NT2/D1 (cell line): ENCODE data around the gene CTSC.

Experiments used
- DNase-seq: peaks from one replicate; pipeline ENCODE4 v3.0.0-alpha.2; 2011; ENCODE audit warnings: low read depth, low spot score
- H3K27me3 ChIP-seq: 2 replicates; pipeline ENCODE4 v1.6.0; 2011; ENCODE audit warnings: mild to moderate bottlenecking; ENCODE audit not compliant: insufficient read length, insufficient read depth
- H3K36me3 ChIP-seq: 2 replicates; pipeline ENCODE4 v1.6.1; 2011; ENCODE audit warnings: mild to moderate bottlenecking, low read length, mixed read lengths; ENCODE audit not compliant: insufficient read depth, insufficient read length
- H3K4me1 ChIP-seq: 2 replicates; pipeline ENCODE4 v1.5.1; 2011; ENCODE audit not compliant: insufficient read depth, insufficient read length
- H3K4me3 ChIP-seq: 2 replicates; pipeline ENCODE4 v1.5.1; 2011; ENCODE audit warnings: low read depth; ENCODE audit not compliant: insufficient read length
- H3K9ac ChIP-seq: 2 replicates; pipeline ENCODE4 v1.6.0; 2011; ENCODE audit warnings: low read depth; ENCODE audit not compliant: insufficient read length
- H3K9me3 ChIP-seq: 2 replicates; pipeline ENCODE4 v1.5.1; 2011; ENCODE audit warnings: mild to moderate bottlenecking, low read length; ENCODE audit not compliant: insufficient read depth
- SUZ12 ChIP-seq: IDR thresholded peaks from 2 replicates; pipeline ENCODE4 v1.6.1; 2011; ENCODE audit not compliant: insufficient read length, insufficient read depth; ENCODE audit errors: extremely low read depth
- YY1 ChIP-seq: IDR thresholded peaks from 2 replicates; pipeline ENCODE4 v1.6.1; 2011; ENCODE audit not compliant: insufficient read length, insufficient read depth
- ZNF274 ChIP-seq: IDR thresholded peaks from 2 replicates; pipeline ENCODE4 v1.6.1; 2011; ENCODE audit warnings: mild to moderate bottlenecking, low read depth, low read length

CTSC gene

DNA sequence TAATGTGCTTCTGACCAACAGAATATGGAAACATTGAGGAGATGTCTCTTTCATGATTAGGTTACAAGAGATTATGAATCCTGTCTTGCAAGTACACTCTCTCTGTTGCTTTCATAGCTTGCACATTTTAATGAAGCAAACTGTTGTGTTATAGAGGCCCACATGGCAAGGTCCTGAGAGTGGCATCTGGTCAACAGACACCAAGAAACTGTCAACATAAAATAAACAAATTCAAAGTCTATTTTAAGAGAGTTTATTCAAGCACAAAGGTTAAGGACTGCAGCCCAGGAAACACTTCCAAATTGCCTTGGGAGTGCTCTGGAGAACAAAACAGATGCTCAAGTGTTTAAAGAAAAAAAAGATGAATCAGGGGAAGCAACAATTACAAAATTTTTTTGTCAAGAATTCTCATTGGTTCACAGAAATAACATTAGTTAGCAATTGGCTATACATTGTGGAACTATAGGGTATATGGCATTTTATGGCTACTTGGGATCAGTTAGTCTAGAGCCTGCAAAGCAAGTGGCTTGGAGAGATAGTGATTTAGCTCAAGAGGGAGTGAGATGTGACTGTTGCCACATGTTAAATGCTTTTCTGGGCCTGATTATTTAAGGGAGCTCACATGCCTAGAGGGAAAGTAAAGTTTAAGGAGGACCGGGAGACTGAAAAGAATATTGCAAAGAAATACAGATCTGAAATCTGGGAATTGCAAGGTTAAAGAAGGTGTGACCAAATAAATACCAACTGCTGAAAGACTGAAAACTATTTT, 54.6 kb downstream of the CTSC start:
- Histone ChIP-seq H3K9me3 (no peaks in the 10 kb centered on the region), H3K4me1 (no peaks in the 10 kb centered on the region), H3K36me3 (no peaks in the 10 kb centered on the region), H3K4me3 (no peak overlapping the region), H3K9ac (no peak overlapping the region), H3K27me3 (no peaks in the 10 kb centered on the region)
- no peak for TF ChIP-seq YY1
- TF ChIP-seq ZNF274: no peak
- TF ChIP-seq SUZ12: no peak
- DNase-seq: no peak

DNA sequence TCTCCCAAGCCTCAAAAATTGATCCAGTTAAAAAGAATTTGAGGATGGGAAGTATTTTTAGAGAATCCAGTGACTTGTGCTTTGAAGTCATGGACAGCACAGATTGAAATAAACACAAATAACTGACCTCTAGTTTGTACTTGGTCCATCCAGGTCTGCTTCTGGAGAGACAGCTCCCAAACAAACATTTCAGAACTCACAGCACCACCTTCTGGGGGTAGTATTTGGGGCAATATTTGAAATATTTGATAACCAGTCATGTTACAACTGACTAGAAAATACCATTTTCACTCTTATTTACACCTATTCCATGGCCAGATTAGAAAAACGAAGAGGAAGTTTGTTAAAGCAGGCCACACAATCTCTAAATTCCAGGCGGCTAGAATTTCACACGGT, 56.2 kb downstream of the CTSC start:
- H3K9me3 ChIP-seq: no peaks in the 10 kb centered on the region
- no peaks in the 10 kb centered on the region for H3K27me3 ChIP-seq
- H3K9ac ChIP-seq: no peak overlapping the region
- no peaks in the 10 kb centered on the region for H3K4me1 ChIP-seq
- no peak for DNase-seq
- H3K4me3 ChIP-seq: no peak overlapping the region
- no peaks in the 10 kb centered on the region for H3K36me3 ChIP-seq
- TF ChIP-seq ZNF274: no peak
- no peak for TF ChIP-seq YY1
- no peak for TF ChIP-seq SUZ12

DNA sequence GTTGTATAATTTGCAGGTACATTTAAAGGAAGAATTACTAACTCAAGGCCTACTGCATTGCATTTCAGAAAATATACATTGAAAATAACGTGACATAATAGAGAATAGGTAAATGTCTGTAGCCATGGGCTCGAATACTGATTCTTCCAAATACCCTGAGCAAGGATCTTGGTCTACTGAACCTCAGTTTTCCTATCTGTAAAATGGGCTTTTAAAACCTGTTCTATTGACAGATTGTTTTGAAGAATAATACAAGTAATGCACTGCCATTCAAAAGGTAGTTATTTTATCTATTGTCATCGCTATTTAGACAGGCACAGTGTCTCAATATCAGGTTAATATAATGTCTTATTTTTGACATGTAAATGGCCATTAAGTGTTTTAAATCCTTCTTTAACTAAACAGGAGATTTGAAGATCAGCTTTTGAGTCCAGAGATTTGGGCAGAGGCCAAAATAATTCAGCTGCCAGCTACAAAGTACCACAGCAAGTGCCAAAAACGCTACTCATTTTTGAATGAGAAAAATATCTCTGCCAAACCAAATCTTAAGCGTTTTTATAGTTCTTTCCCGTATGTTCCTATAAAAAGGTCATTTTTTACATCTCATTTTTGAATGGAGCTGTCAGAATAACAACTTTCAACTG, 56.7 kb downstream of the CTSC start:
- Histone ChIP-seq H3K9me3 (no peaks in the 10 kb centered on the region), H3K4me1 (no peaks in the 10 kb centered on the region), H3K9ac (no peak overlapping the region), H3K4me3 (no peak overlapping the region), H3K27me3 (no peaks in the 10 kb centered on the region), H3K36me3 (no peaks in the 10 kb centered on the region)
- TF ChIP-seq SUZ12: no peak
- no peak for TF ChIP-seq YY1
- no peak for TF ChIP-seq ZNF274
- DNase-seq: no peak

DNA sequence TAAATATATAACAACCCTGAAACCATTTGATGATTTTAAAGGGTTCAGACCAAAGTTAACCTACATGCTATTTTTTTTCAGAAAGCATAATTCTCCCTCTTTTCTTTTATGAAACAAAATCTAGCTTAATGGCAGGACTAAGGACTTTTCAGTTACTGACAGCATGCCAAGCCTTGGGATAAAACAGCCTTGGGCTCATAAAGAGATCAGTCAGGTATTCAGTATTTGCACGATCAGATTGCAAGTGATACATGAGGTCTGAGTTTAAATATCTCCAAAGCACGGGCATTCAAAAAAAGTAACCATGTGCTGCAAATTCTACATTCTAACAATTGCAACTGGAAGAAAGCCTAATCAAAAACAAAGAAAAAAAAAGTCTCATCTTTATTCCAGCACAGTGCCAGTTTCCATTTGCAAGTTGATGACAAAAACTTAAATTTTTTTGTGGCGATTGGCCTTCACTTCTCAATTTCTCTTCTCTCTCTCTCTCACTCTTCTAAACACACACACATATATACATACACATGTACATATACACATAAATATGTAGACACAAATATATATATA, 60.1 kb downstream of the CTSC start:
- Histone ChIP-seq H3K9ac (no peak overlapping the region), H3K36me3 (no peaks in the 10 kb centered on the region), H3K27me3 (no peaks in the 10 kb centered on the region), H3K9me3 (no peaks in the 10 kb centered on the region), H3K4me3 (no peak overlapping the region), H3K4me1 (no peaks in the 10 kb centered on the region)
- no peak for DNase-seq
- TF ChIP-seq SUZ12 (no peak), YY1 (no peak), ZNF274 (no peak)

DNA sequence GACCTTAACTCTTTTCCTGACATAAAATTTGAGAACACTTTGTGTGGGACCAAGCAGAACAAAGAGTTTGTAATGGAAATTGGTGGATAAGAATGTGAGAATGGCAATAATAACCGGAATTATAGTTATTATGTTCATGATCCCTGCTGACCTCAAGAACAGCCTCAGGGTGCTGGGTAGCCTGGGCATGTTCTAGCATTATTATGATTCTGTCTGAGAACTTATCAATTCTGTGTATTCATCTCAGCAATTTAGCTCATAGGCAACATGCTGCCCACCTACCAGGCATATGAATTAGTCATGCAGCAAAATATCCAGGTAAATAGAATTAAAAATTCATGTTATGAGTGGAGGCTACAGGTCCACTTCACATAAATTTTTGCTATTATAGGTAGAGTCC, 61.9 kb downstream of the CTSC start:
- Histone ChIP-seq H3K27me3 (no peaks in the 10 kb centered on the region), H3K9ac (no peak overlapping the region), H3K36me3 (no peaks in the 10 kb centered on the region), H3K4me3 (no peak overlapping the region), H3K9me3 (no peaks in the 10 kb centered on the region), H3K4me1 (no peaks in the 10 kb centered on the region)
- TF ChIP-seq SUZ12: no peak
- no peak for TF ChIP-seq ZNF274
- no peak for TF ChIP-seq YY1
- no peak for DNase-seq

DNA sequence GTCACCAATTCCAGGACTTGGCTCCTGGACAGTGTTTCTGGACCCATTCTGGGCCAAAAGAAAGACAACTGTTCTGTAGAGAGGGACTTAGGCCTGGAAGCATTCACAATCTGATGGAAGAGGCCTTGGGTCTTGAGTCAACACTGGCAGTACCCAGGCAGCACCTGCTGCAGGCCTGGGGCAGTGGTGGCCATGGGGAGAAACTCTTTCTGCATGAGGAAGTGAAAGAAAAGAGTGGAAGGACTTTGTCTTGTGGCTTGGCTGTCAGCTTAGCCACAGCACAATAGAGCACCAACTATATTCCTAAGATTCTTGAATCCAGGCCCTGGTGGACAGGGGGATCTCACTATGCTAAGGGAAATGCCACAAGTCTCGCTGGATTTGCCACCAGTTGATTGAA, 70.6 kb downstream of the CTSC start:
- H3K9ac ChIP-seq: no peak overlapping the region

DNA sequence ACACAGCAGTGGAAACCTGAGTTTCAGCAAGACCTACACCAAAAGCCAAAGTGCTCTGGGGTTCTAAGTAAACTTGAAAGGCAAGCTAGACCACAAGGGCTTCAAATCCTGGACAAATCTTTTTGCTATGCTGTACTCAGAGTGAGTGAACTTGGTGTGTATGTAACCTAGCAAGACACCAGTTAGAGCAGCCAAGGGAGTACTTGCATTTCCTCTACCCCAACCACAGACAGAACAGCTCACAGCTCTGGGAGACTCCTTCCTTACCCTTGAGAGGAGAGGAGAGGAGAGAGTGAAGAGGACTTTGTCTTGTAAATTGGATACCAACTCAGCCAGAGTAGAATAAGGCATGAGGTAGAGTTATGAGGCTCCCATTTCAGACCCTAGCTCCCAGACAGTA, 71.4 kb downstream of the CTSC start:
- no peak overlapping the region for H3K9ac ChIP-seq
- no peaks in the 10 kb centered on the region; the same call in 1 of the 2 replicates for H3K9me3 ChIP-seq
- no peaks in the 10 kb centered on the region for H3K27me3 ChIP-seq
- TF ChIP-seq YY1: no peak
- TF ChIP-seq ZNF274: no peak
- no peak for TF ChIP-seq SUZ12
- H3K36me3 ChIP-seq: no peaks in the 10 kb centered on the region
- DNase-seq: no peak
- H3K4me1 ChIP-seq: no peaks in the 10 kb centered on the region
- H3K4me3 ChIP-seq: no peak overlapping the region

More for the DNA sequence above, 70.6 kb downstream of the CTSC start:
- Histone ChIP-seq H3K36me3 (no peaks in the 10 kb centered on the region), H3K9me3 (no peaks in the 10 kb centered on the region; the same call in 1 of the 2 replicates), H3K4me1 (no peaks in the 10 kb centered on the region), H3K4me3 (no peak overlapping the region), H3K27me3 (no peaks in the 10 kb centered on the region)
- TF ChIP-seq SUZ12 (no peak), YY1 (no peak), ZNF274 (no peak)
- no peak for DNase-seq
